ENCODE data around the gene ARSK. TPM values are rescaled to one million over a fixed set of nuclear protein-coding genes. Genes with fewer than 3 reads are reported as not detected.
A peak's percentile ranks its signal among the peaks of the same experiment; 100 is the strongest.

ARSK gene
- total and polyA plus RNA-seq, 10 of the 15 experiments (the other 5 are each of a cell fraction or from before 2014, with no cell fraction given) = 1.6 to 9.5 (median 5.8) TPM

- TF ChIP-seq EGR1 (IDR thresholded peaks at IDR 0.05; ENCODE audit: borderline replicate concordance in 1 of 2, low read depth in 2 of 2, low read length in 2 of 2) = peak in 1 of 2 experiments; percentile 87; a peak in 2 of 3 replicates
- peak; percentile 72 for TF ChIP-seq RUNX3 (IDR thresholded peaks at IDR 0.05; ENCODE audit: low read length)
- no peak for TF ChIP-seq YBX1 (IDR thresholded peaks at IDR 0.05)
- TF ChIP-seq PBX3 (IDR thresholded peaks at IDR 0.05; ENCODE audit: insufficient replicate concordance, low read depth, low read length) = peak; percentile 62
- no peak for TF ChIP-seq NR2C2 (IDR thresholded peaks at IDR 0.05; ENCODE audit: borderline replicate concordance, control insufficient read depth, insufficient read length, low read depth)
- TF ChIP-seq BRCA1 (IDR thresholded peaks at IDR 0.05; ENCODE audit: low read depth, low read length) = no peak
- TF ChIP-seq CHD4 (IDR thresholded peaks at IDR 0.05) = no peak
- TF ChIP-seq BACH1 (IDR thresholded peaks at IDR 0.05; ENCODE audit: borderline replicate concordance) = peak; percentile 64; the same call in 1 of the 2 replicates
- no peak for TF ChIP-seq E4F1 (IDR thresholded peaks at IDR 0.05; ENCODE audit: borderline replicate concordance, partially characterized antibody)
- TF ChIP-seq ZBTB40 (IDR thresholded peaks at IDR 0.05; ENCODE audit: borderline replicate concordance) = no peak; the same call in 1 of the 2 replicates
- no peak for TF ChIP-seq SREBF2 (IDR thresholded peaks at IDR 0.05; ENCODE audit: low read length)
- TF ChIP-seq NFIC (IDR thresholded peaks at IDR 0.05; ENCODE audit: low read depth, low read length) = no peak
- no peak for TF ChIP-seq KLF5 (IDR thresholded peaks at IDR 0.05; ENCODE audit: partially characterized antibody)
- TF ChIP-seq EZH2 (IDR thresholded peaks at IDR 0.05; ENCODE audit: borderline replicate concordance, control insufficient read depth, low read depth, low read length) = no peak
- TF ChIP-seq HDAC2 (IDR thresholded peaks at IDR 0.05) = no peak
- no peak for TF ChIP-seq EED (IDR thresholded peaks at IDR 0.05; ENCODE audit: low read depth)
- no peak for TF ChIP-seq JUND (IDR thresholded peaks at IDR 0.05; ENCODE audit: low read depth, low read length)
- peak; percentile 65 for TF ChIP-seq MEF2B (IDR thresholded peaks at IDR 0.05; ENCODE audit: partially characterized antibody, poor library complexity, severe bottlenecking)
- TF ChIP-seq BCL3 (IDR thresholded peaks at IDR 0.05; ENCODE audit: borderline replicate concordance, insufficient read depth, low read depth, low read length, poor library complexity, severe bottlenecking) = peak; percentile 28
- TF ChIP-seq TCF7 (IDR thresholded peaks at IDR 0.05; ENCODE audit: borderline replicate concordance) = no peak
- 0 out of 2 replicates have a peak, but pooled peaks have one; percentile 49 for TF ChIP-seq NBN (IDR thresholded peaks at IDR 0.05)
Measured at GRCh38 chr5:95646569-95647431, 91.9 kb downstream of the ARSK start, which contains the start of gene RFESD (continued).

Data from GM12878 (cell line).